ENCODE results near the gene CA12.

Gene CA12

GRCh38 chr15:63340353-63340752 lies 41.3 kb downstream of the CA12 start:
- no peak for ATAC-seq
- TF ChIP-seq, protein P1, sequence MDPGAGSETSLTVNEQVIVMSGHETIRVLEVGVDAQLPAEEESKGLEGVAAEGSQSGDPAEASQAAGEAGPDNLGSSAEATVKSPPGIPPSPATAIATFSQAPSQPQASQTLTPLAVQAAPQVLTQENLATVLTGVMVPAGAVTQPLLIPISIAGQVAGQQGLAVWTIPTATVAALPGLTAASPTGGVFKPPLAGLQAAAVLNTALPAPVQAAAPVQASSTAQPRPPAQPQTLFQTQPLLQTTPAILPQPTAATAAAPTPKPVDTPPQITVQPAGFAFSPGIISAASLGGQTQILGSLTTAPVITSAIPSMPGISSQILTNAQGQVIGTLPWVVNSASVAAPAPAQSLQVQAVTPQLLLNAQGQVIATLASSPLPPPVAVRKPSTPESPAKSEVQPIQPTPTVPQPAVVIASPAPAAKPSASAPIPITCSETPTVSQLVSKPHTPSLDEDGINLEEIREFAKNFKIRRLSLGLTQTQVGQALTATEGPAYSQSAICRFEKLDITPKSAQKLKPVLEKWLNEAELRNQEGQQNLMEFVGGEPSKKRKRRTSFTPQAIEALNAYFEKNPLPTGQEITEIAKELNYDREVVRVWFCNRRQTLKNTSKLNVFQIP (CRISPR knock-in tag; IDR thresholded peaks at IDR 0.05; ENCODE audit: borderline replicate concordance, low read depth), result no peak
- TF ChIP-seq ARNTL (CRISPR knock-in tag; IDR thresholded peaks at IDR 0.05; ENCODE audit: borderline replicate concordance, low read depth) (no peak), CSDC2 (CRISPR knock-in tag; IDR thresholded peaks at IDR 0.05) (no peak), ESRRG (CRISPR knock-in tag; IDR thresholded peaks at IDR 0.05) (no peak), ZNF70 (CRISPR knock-in tag; IDR thresholded peaks at IDR 0.05) (no peak), SNAI2 (CRISPR knock-in tag; IDR thresholded peaks at IDR 0.05) (no peak), ZFP3 (CRISPR knock-in tag; IDR thresholded peaks at IDR 0.05) (no peak), ZFP30 (CRISPR knock-in tag; IDR thresholded peaks at IDR 0.05) (no peak), RARB (CRISPR knock-in tag; IDR thresholded peaks at IDR 0.05) (no peak), BACH2 (CRISPR knock-in tag; IDR thresholded peaks at IDR 0.05; ENCODE audit: borderline replicate concordance) (no peak), ZC3H10 (CRISPR knock-in tag; IDR thresholded peaks at IDR 0.05) (no peak), ZNF8 (CRISPR knock-in tag; IDR thresholded peaks at IDR 0.05) (no peak), ISL1 (CRISPR knock-in tag; IDR thresholded peaks at IDR 0.05) (no peak)

DNA sequence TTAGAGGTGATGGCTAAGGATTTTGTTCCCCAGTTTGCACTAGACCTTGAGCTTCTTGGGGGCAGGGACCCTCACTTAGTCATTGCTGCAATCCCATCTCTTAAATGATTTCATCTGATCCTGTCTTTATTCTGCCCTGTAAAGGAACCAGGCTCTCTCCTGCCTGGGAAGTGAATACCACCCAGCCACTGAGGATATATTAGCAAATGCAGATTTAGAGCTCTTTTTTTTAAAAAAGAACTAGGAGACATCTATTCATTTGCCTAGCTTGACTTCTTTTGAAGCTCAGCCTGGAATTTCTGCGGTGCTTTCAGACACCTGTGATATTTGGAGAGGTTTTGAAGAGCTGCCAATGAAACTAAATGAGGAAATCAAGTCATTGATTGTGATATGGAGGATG lies 41.8 kb downstream of the CA12 start:
- ATAC-seq, result no peak
- TF ChIP-seq SNAI2 (CRISPR knock-in tag; IDR thresholded peaks at IDR 0.05) (no peak), RARB (CRISPR knock-in tag; IDR thresholded peaks at IDR 0.05) (no peak), ZFP3 (CRISPR knock-in tag; IDR thresholded peaks at IDR 0.05) (no peak), PATZ1 (CRISPR knock-in tag; IDR thresholded peaks at IDR 0.05; ENCODE audit: borderline replicate concordance) (no peak), PPARA (CRISPR knock-in tag; IDR thresholded peaks at IDR 0.05; ENCODE audit: borderline replicate concordance) (no peak), GLIS3 (CRISPR knock-in tag; IDR thresholded peaks at IDR 0.05) (no peak), ZNF70 (CRISPR knock-in tag; IDR thresholded peaks at IDR 0.05) (no peak), ZC3H10 (CRISPR knock-in tag; IDR thresholded peaks at IDR 0.05) (no peak), BACH2 (CRISPR knock-in tag; IDR thresholded peaks at IDR 0.05; ENCODE audit: borderline replicate concordance) (no peak), OSR1 (CRISPR knock-in tag; IDR thresholded peaks at IDR 0.05) (no peak), ZNF8 (CRISPR knock-in tag; IDR thresholded peaks at IDR 0.05) (no peak), CREB5 (CRISPR knock-in tag; IDR thresholded peaks at IDR 0.05; ENCODE audit: low read depth) (no peak), ARNTL (CRISPR knock-in tag; IDR thresholded peaks at IDR 0.05; ENCODE audit: borderline replicate concordance, low read depth) (no peak), ZNF565 (CRISPR knock-in tag; conservative IDR thresholded peaks at IDR 0.05; ENCODE audit: low read depth) (no peak), ZFP30 (CRISPR knock-in tag; IDR thresholded peaks at IDR 0.05) (no peak), ESRRG (CRISPR knock-in tag; IDR thresholded peaks at IDR 0.05) (no peak), CSDC2 (CRISPR knock-in tag; IDR thresholded peaks at IDR 0.05) (no peak), TOX (CRISPR knock-in tag; IDR thresholded peaks at IDR 0.05; ENCODE audit: borderline replicate concordance) (no peak)
- TF ChIP-seq, protein P1 (CRISPR knock-in tag; IDR thresholded peaks at IDR 0.05; ENCODE audit: borderline replicate concordance, low read depth), result no peak
- TF ChIP-seq, protein P2, sequence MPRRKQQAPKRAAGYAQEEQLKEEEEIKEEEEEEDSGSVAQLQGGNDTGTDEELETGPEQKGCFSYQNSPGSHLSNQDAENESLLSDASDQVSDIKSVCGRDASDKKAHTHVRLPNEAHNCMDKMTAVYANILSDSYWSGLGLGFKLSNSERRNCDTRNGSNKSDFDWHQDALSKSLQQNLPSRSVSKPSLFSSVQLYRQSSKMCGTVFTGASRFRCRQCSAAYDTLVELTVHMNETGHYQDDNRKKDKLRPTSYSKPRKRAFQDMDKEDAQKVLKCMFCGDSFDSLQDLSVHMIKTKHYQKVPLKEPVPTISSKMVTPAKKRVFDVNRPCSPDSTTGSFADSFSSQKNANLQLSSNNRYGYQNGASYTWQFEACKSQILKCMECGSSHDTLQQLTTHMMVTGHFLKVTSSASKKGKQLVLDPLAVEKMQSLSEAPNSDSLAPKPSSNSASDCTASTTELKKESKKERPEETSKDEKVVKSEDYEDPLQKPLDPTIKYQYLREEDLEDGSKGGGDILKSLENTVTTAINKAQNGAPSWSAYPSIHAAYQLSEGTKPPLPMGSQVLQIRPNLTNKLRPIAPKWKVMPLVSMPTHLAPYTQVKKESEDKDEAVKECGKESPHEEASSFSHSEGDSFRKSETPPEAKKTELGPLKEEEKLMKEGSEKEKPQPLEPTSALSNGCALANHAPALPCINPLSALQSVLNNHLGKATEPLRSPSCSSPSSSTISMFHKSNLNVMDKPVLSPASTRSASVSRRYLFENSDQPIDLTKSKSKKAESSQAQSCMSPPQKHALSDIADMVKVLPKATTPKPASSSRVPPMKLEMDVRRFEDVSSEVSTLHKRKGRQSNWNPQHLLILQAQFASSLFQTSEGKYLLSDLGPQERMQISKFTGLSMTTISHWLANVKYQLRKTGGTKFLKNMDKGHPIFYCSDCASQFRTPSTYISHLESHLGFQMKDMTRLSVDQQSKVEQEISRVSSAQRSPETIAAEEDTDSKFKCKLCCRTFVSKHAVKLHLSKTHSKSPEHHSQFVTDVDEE (CRISPR knock-in tag; IDR thresholded peaks at IDR 0.05), result no peak
